ENCODE data around the gene NKAIN2.

NKAIN2 gene

DNA sequence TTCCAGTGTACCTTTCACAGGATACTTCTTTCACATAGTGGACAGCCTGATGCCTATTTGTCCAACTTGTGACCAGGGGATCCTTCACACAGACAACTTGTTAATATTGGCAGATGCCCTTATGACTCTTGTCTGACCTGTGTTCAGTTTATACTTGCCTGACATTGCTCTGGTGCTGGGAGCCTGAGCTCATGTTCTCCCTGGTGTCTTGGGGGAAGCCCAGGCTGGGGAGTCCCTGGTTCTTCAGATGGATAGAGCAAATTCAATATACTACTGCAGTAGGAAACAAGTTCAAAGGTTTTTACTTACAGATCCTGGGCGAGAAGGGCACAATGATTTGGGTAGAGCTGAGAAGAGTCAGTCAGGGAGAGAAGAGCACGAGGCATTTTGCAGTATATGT lies 76.1 kb downstream of the NKAIN2 start:
- no peak for ATAC-seq

DNA sequence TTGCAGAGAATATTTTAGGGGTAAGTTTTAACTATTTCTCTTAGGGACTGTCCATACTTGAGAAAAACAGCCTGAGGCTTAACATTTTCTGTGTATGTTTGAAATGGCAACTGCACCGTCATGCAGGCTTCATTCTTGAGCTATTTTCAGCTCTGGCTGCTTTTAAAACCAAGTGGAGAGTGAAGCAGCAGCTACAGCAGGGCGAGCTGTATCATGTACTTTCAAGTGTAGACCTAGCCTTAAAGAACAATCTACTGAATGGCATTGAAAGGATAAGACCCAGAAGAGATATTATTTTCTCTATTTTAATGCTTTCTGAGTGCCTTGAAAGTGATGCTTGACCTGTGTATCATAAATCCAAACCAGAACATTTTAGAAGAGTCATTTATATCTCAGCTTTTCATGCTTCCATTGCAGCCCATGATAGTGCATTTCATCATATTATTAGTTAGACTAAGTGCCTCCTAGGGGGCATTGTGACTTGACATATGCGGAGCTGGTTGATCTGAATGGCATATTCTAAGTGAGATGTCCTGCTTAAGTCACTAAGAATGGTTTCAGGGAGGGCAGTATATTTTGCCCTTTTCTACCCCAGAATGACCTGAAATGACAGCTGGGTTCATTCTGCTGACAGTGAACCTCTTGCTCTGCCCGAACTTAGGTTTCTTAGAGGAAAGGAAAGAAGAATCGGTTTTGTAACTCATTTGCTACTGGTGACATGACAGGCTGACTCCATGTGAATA lies 85.3 kb downstream of the NKAIN2 start:
- no peak for ATAC-seq
- no peak for TF ChIP-seq BACH2 (CRISPR knock-in tag; IDR thresholded peaks at IDR 0.05; ENCODE audit: borderline replicate concordance)
- TF ChIP-seq SNAI2 (CRISPR knock-in tag; IDR thresholded peaks at IDR 0.05) = no peak
- no peak for TF ChIP-seq ARNTL (CRISPR knock-in tag; IDR thresholded peaks at IDR 0.05; ENCODE audit: borderline replicate concordance, low read depth)
- no peak for TF ChIP-seq ZC3H10 (CRISPR knock-in tag; IDR thresholded peaks at IDR 0.05)
- TF ChIP-seq, protein P1, sequence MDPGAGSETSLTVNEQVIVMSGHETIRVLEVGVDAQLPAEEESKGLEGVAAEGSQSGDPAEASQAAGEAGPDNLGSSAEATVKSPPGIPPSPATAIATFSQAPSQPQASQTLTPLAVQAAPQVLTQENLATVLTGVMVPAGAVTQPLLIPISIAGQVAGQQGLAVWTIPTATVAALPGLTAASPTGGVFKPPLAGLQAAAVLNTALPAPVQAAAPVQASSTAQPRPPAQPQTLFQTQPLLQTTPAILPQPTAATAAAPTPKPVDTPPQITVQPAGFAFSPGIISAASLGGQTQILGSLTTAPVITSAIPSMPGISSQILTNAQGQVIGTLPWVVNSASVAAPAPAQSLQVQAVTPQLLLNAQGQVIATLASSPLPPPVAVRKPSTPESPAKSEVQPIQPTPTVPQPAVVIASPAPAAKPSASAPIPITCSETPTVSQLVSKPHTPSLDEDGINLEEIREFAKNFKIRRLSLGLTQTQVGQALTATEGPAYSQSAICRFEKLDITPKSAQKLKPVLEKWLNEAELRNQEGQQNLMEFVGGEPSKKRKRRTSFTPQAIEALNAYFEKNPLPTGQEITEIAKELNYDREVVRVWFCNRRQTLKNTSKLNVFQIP (CRISPR knock-in tag; IDR thresholded peaks at IDR 0.05; ENCODE audit: borderline replicate concordance, low read depth) = no peak
- TF ChIP-seq, protein P2, sequence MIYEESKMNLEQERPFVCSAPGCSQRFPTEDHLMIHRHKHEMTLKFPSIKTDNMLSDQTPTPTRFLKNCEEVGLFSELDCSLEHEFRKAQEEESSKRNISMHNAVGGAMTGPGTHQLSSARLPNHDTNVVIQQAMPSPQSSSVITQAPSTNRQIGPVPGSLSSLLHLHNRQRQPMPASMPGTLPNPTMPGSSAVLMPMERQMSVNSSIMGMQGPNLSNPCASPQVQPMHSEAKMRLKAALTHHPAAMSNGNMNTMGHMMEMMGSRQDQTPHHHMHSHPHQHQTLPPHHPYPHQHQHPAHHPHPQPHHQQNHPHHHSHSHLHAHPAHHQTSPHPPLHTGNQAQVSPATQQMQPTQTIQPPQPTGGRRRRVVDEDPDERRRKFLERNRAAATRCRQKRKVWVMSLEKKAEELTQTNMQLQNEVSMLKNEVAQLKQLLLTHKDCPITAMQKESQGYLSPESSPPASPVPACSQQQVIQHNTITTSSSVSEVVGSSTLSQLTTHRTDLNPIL (CRISPR knock-in tag; IDR thresholded peaks at IDR 0.05; ENCODE audit: low read depth) = no peak
- TF ChIP-seq PPARA (CRISPR knock-in tag; IDR thresholded peaks at IDR 0.05; ENCODE audit: borderline replicate concordance) = no peak

More for the DNA sequence above, 76.1 kb downstream of the NKAIN2 start:
- TF ChIP-seq CSRNP3 (CRISPR knock-in tag; IDR thresholded peaks at IDR 0.05) (no peak), ZNF8 (CRISPR knock-in tag; IDR thresholded peaks at IDR 0.05) (no peak), GLIS3 (CRISPR knock-in tag; IDR thresholded peaks at IDR 0.05) (no peak), ZC3H10 (CRISPR knock-in tag; IDR thresholded peaks at IDR 0.05) (no peak), PPARA (CRISPR knock-in tag; IDR thresholded peaks at IDR 0.05; ENCODE audit: borderline replicate concordance) (no peak), RARB (CRISPR knock-in tag; IDR thresholded peaks at IDR 0.05) (no peak), TCF4 (CRISPR knock-in tag; IDR thresholded peaks at IDR 0.05; ENCODE audit: borderline replicate concordance) (no peak), OSR1 (CRISPR knock-in tag; IDR thresholded peaks at IDR 0.05) (no peak), BACH2 (CRISPR knock-in tag; IDR thresholded peaks at IDR 0.05; ENCODE audit: borderline replicate concordance) (no peak), CSDC2 (CRISPR knock-in tag; IDR thresholded peaks at IDR 0.05) (no peak), TOX (CRISPR knock-in tag; IDR thresholded peaks at IDR 0.05; ENCODE audit: borderline replicate concordance) (no peak), ZNF565 (CRISPR knock-in tag; conservative IDR thresholded peaks at IDR 0.05; ENCODE audit: low read depth) (no peak), SNAI2 (CRISPR knock-in tag; IDR thresholded peaks at IDR 0.05) (no peak), ARNTL (CRISPR knock-in tag; IDR thresholded peaks at IDR 0.05; ENCODE audit: borderline replicate concordance, low read depth) (no peak), ISL1 (CRISPR knock-in tag; IDR thresholded peaks at IDR 0.05) (no peak), ZNF70 (CRISPR knock-in tag; IDR thresholded peaks at IDR 0.05) (no peak), ZFP30 (CRISPR knock-in tag; IDR thresholded peaks at IDR 0.05) (no peak)
- TF ChIP-seq, protein P1 (CRISPR knock-in tag; IDR thresholded peaks at IDR 0.05; ENCODE audit: borderline replicate concordance, low read depth) = no peak
- TF ChIP-seq, protein P2 (CRISPR knock-in tag; IDR thresholded peaks at IDR 0.05; ENCODE audit: low read depth) = no peak

GRCh38 chr6:123895346-123895745 lies 91.7 kb downstream of the NKAIN2 start:
- TF ChIP-seq PPARA (CRISPR knock-in tag; IDR thresholded peaks at IDR 0.05; ENCODE audit: borderline replicate concordance) = no peak
- TF ChIP-seq, protein P3, sequence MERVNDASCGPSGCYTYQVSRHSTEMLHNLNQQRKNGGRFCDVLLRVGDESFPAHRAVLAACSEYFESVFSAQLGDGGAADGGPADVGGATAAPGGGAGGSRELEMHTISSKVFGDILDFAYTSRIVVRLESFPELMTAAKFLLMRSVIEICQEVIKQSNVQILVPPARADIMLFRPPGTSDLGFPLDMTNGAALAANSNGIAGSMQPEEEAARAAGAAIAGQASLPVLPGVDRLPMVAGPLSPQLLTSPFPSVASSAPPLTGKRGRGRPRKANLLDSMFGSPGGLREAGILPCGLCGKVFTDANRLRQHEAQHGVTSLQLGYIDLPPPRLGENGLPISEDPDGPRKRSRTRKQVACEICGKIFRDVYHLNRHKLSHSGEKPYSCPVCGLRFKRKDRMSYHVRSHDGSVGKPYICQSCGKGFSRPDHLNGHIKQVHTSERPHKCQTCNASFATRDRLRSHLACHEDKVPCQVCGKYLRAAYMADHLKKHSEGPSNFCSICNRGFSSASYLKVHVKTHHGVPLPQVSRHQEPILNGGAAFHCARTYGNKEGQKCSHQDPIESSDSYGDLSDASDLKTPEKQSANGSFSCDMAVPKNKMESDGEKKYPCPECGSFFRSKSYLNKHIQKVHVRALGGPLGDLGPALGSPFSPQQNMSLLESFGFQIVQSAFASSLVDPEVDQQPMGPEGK (CRISPR knock-in tag; IDR thresholded peaks at IDR 0.05; ENCODE audit: borderline replicate concordance) = no peak
- no peak for TF ChIP-seq ZC3H10 (CRISPR knock-in tag; IDR thresholded peaks at IDR 0.05)
- ATAC-seq = no peak
